KMS-11 (cell line): Measurements from ENCODE around the gene AMMECR1L.

ENCODE experiments used
- H2AFZ ChIP-seq: fragments of 200-600 bp; sonication (generic); 2 replicates; pipeline ENCODE4 v1.6.1; 2016; ENCODE audit warnings: antibody characterized with exemption, mixed run types, low read depth
- H3K27ac ChIP-seq: fragments of 200-600 bp; sonication (generic); 2 replicates; pipeline ENCODE4 v1.6.1; 2016; ENCODE audit warnings: mild to moderate bottlenecking, mixed run types
- H3K27me3 ChIP-seq: fragments of 200-600 bp; sonication (generic); 2 replicates; pipeline ENCODE4 v1.6.1; 2017; ENCODE audit warnings: mild to moderate bottlenecking, low read depth, mixed run types, moderate library complexity; ENCODE audit not compliant: insufficient read depth
- H3K36me3 ChIP-seq: fragments of 200-600 bp; sonication (generic); 2 replicates; pipeline ENCODE4 v1.6.1; 2017; ENCODE audit warnings: mild to moderate bottlenecking, mixed run types; ENCODE audit not compliant: insufficient read depth
- H3K4me1 ChIP-seq: fragments of 200-600 bp; sonication (generic); 2 replicates; pipeline ENCODE4 v1.6.1; 2016; ENCODE audit warnings: mild to moderate bottlenecking, low read depth, mixed run types; ENCODE audit not compliant: poor library complexity, severe bottlenecking
- H3K4me2 ChIP-seq: fragments of 200-600 bp; sonication (generic); 2 replicates; pipeline ENCODE4 v1.7.0; 2016; ENCODE audit warnings: mild to moderate bottlenecking, mixed run types
- H3K4me3 ChIP-seq: fragments of 200-600 bp; sonication (generic); IDR thresholded peaks from 2 replicates; pipeline ENCODE4 v1.6.1; 2017; ENCODE audit warnings: low read depth, low read length, mixed read lengths; ENCODE audit not compliant: insufficient read depth
- H3K79me2 ChIP-seq: fragments of 200-600 bp; sonication (generic); 2 replicates; pipeline ENCODE4 v1.6.1; 2016; ENCODE audit warnings: low read depth, mixed run types; ENCODE audit not compliant: insufficient read depth
- H3K9ac ChIP-seq: fragments of 200-600 bp; sonication (generic); 2 replicates; pipeline ENCODE4 v1.6.1; 2016; ENCODE audit warnings: mild to moderate bottlenecking, mixed run types
- H4K20me1 ChIP-seq: fragments of 200-600 bp; sonication (generic); 2 replicates; pipeline ENCODE4 v1.6.1; 2016; ENCODE audit warnings: mild to moderate bottlenecking, mixed run types; ENCODE audit not compliant: insufficient read depth
- TF ChIP-seq, protein P1 (sequence below): fragments of 200-600 bp; sonication (generic); conservative IDR thresholded peaks from 2 replicates; pipeline ENCODE4 v1.6.1; 2017; ENCODE audit warnings: low read depth, mild to moderate bottlenecking, antibody characterized with exemption, low read length, moderate library complexity, mixed read lengths

The AMMECR1L gene

DNA sequence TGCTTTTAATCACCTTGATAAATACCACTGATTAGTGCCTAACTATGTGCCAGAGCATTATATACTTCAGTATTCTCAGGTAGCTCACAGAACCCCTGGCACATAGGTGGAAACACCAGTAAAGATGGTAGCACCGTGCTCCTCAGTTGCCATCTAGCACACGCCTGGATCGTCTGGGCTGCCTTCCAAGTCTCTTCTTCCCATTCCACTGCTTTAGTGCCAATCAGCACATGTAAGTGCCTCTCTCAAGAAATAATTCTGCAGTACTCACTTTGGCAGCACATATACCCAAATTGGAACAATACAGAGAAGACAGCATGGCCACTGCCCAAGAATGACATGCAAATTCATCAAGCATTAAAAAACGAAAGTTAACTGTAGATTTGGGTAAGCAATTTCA, 40.8 kb downstream of the AMMECR1L start:
- H3K27ac ChIP-seq = no peak overlapping the region
- H3K4me2 ChIP-seq = no peak overlapping the region
- no peaks in the 10 kb centered on the region for H3K27me3 ChIP-seq
- H2AFZ ChIP-seq = no peak overlapping the region
- no peaks in the 10 kb centered on the region for H4K20me1 ChIP-seq
- no peak overlapping the region for H3K4me3 ChIP-seq
- H3K4me1 ChIP-seq = no peaks in the 10 kb centered on the region
- TF ChIP-seq, protein P1, sequence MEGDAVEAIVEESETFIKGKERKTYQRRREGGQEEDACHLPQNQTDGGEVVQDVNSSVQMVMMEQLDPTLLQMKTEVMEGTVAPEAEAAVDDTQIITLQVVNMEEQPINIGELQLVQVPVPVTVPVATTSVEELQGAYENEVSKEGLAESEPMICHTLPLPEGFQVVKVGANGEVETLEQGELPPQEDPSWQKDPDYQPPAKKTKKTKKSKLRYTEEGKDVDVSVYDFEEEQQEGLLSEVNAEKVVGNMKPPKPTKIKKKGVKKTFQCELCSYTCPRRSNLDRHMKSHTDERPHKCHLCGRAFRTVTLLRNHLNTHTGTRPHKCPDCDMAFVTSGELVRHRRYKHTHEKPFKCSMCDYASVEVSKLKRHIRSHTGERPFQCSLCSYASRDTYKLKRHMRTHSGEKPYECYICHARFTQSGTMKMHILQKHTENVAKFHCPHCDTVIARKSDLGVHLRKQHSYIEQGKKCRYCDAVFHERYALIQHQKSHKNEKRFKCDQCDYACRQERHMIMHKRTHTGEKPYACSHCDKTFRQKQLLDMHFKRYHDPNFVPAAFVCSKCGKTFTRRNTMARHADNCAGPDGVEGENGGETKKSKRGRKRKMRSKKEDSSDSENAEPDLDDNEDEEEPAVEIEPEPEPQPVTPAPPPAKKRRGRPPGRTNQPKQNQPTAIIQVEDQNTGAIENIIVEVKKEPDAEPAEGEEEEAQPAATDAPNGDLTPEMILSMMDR = no peak
- H3K9ac ChIP-seq = no peak overlapping the region
- H3K36me3 ChIP-seq = peaks cover 4% of the 10 kb centered on the region; the same call in 1 of the 2 replicates
- no peaks in the 10 kb centered on the region for H3K79me2 ChIP-seq

GRCh38 chr2:127843677-127844076, 42.1 kb downstream of the AMMECR1L start:
- Histone ChIP-seq H3K4me2 (no peak overlapping the region), H3K36me3 (no peaks in the 10 kb centered on the region; the same call in 1 of the 2 replicates), H3K79me2 (no peaks in the 10 kb centered on the region)

GRCh38 chr2:127841466-127842178, 44.1 kb downstream of the AMMECR1L start:
- no peaks in the 10 kb centered on the region for H4K20me1 ChIP-seq
- TF ChIP-seq, protein P1 = no peak
- H3K79me2 ChIP-seq = no peaks in the 10 kb centered on the region
- H3K4me2 ChIP-seq = no peak overlapping the region
- no peaks in the 10 kb centered on the region for H3K27me3 ChIP-seq
- H3K27ac ChIP-seq = no peak overlapping the region
- H3K36me3 ChIP-seq = no peaks in the 10 kb centered on the region; the same call in 1 of the 2 replicates
- no peak overlapping the region for H3K4me3 ChIP-seq
- no peak overlapping the region for H2AFZ ChIP-seq
- H3K4me1 ChIP-seq = no peaks in the 10 kb centered on the region
- no peak overlapping the region for H3K9ac ChIP-seq

More at GRCh38 chr2:127843677-127844076, 42.1 kb downstream of the AMMECR1L start:
- Histone ChIP-seq H3K9ac (no peak overlapping the region), H3K27ac (no peak overlapping the region), H3K27me3 (no peaks in the 10 kb centered on the region), H3K4me1 (no peaks in the 10 kb centered on the region), H3K4me3 (no peak overlapping the region), H2AFZ (no peak overlapping the region), H4K20me1 (no peaks in the 10 kb centered on the region)
- TF ChIP-seq, protein P1 = no peak

DNA sequence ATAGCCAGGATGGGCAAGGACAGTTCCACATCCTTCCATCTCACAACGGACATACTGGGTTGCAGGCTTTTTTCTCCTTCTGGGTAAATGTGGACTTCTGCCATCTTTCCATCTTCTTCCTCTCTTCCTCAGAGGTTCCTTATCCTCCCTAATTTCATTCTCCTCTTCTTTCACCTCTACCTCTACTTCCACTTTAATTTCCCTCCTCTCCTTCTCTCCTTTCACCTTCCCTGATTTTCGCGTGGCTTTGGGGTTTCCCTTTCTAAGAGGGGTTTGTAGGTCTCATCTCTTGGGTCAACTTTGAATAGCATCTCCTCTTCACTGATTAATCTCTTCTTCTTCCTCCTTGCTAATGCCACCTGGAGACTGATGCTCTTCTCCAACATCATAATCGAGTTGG, 44.9 kb downstream of the AMMECR1L start:
- H3K36me3 ChIP-seq = no peaks in the 10 kb centered on the region
- H3K79me2 ChIP-seq = no peaks in the 10 kb centered on the region
- no peak overlapping the region for H3K4me3 ChIP-seq
- H3K4me1 ChIP-seq = no peaks in the 10 kb centered on the region
- TF ChIP-seq, protein P1 = no peak
- no peak overlapping the region for H3K9ac ChIP-seq
- no peak overlapping the region for H3K27ac ChIP-seq
- H2AFZ ChIP-seq = no peak overlapping the region
- H3K27me3 ChIP-seq = no peaks in the 10 kb centered on the region
- no peak overlapping the region for H3K4me2 ChIP-seq
- no peaks in the 10 kb centered on the region for H4K20me1 ChIP-seq
